Stromal cell of bone marrow (primary cell): Measurements from ENCODE around the gene RBL1.
"Not testable (repeated sequence)": the region's sequence is repeated elsewhere in the genome, so short reads cannot be mapped to it uniquely, and the experiment has no call there.

Experiments used
- DNase-seq: peaks from one replicate; pipeline ENCODE4 v3.0.0-alpha.2; 2012; ENCODE audit warnings: low read depth

RBL1 gene

GRCh38 chr20:37095599-37096414, at the start of gene RBL1:
RBL1 (minus strand) TSS chr20:37095997; CDS start chr20:37095928, 69 bp downstream.
- DNase-seq = peak; percentile 74

- no peak for DNase-seq
Observed at GRCh38 chr20:37144856-37145404, 49.1 kb upstream of the RBL1 start.

- no peak for DNase-seq
Observed at GRCh38 chr20:37142708-37143107, 46.9 kb upstream of the RBL1 start.

- no peak for DNase-seq
Observed at GRCh38 chr20:37137547-37137946, 41.8 kb upstream of the RBL1 start.

- DNase-seq = no peak
Observed at GRCh38 chr20:37133952-37134351, 38.2 kb upstream of the RBL1 start.

GRCh38 chr20:37131486-37131885, 35.7 kb upstream of the RBL1 start:
- no peak for DNase-seq

- no peak for DNase-seq
Observed at GRCh38 chr20:37128803-37129202, 33.0 kb upstream of the RBL1 start.

- not testable (repeated sequence) for DNase-seq
Observed at GRCh38 chr20:37126290-37126689, 30.5 kb upstream of the RBL1 start.

- DNase-seq = no peak
Observed at GRCh38 chr20:37123441-37123840, 27.6 kb upstream of the RBL1 start.

GRCh38 chr20:37120497-37120896, 24.7 kb upstream of the RBL1 start:
- DNase-seq = no peak

GRCh38 chr20:37119356-37120036, 23.7 kb upstream of the RBL1 start:
- no peak for DNase-seq

GRCh38 chr20:37114012-37114411, 18.2 kb upstream of the RBL1 start:
- DNase-seq = no peak

- no peak for DNase-seq
Observed at GRCh38 chr20:37111926-37112455, 16.2 kb upstream of the RBL1 start.

- DNase-seq = no peak
Observed at GRCh38 chr20:37108676-37109075, 12.9 kb upstream of the RBL1 start.

- no peak for DNase-seq
Observed at GRCh38 chr20:37102571-37102970, 6.8 kb upstream of the RBL1 start.

GRCh38 chr20:37096415-37097041, 731 bp upstream of the RBL1 start:
- DNase-seq = no peak

- DNase-seq = no peak
Observed at GRCh38 chr20:37095108-37095598, 644 bp downstream of the RBL1 start.

GRCh38 chr20:37090407-37090806, 5.4 kb downstream of the RBL1 start:
- no peak for DNase-seq

GRCh38 chr20:37081717-37082289, 14.0 kb downstream of the RBL1 start:
- no peak for DNase-seq

GRCh38 chr20:37077009-37077408, 18.8 kb downstream of the RBL1 start:
- DNase-seq = no peak

GRCh38 chr20:37075932-37076685, 19.7 kb downstream of the RBL1 start:
- no peak for DNase-seq
